HG03139 (cell line): Measurements from ENCODE around the gene TUG1.

Source experiments
- ATAC-seq: cut with Tn5 transposase; IDR thresholded peaks from one replicate; pipeline ENCODE4 v1.9.1; 2021; ENCODE audit not compliant: unreplicated experiment

Gene TUG1

DNA sequence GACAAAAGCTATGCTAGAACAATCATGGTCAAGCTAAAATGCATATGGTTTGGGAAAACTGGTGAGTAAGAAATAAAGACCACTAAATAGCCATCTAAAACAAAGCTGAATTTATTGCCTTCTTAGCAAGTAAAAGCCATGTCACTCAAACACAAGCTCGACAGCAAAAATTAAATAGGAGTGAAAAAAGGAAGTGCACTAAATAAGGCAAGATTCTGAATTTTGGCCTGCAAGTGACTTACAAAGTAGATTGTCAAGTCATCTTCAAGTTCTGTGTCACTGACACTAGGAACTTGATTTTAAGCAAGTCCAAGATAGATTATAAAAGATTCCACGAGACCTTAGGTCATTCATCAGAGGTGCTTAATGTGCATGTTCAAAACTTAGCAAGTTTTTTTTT is 27.4 kb downstream of the TUG1 start:
- no peak for ATAC-seq

DNA sequence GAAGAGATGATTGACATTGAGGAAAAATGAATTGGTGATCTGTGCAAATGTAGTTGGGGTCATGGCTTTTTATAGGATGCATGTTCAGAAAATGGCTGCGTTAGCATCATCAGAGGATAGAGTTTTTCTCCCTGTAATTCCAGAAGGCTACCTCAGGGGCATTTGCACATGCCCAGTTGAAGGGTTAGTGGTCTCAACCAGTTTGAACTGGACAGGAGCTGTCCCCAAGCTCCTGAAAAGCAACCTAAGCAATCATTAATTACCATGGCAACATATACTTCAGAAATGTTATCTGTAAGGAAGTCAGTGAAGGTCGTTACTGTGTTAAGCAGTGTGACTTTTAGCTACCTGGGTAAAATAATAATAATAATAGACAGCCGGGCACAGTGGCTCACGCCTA is 29.3 kb downstream of the TUG1 start:
- no peak for ATAC-seq

DNA sequence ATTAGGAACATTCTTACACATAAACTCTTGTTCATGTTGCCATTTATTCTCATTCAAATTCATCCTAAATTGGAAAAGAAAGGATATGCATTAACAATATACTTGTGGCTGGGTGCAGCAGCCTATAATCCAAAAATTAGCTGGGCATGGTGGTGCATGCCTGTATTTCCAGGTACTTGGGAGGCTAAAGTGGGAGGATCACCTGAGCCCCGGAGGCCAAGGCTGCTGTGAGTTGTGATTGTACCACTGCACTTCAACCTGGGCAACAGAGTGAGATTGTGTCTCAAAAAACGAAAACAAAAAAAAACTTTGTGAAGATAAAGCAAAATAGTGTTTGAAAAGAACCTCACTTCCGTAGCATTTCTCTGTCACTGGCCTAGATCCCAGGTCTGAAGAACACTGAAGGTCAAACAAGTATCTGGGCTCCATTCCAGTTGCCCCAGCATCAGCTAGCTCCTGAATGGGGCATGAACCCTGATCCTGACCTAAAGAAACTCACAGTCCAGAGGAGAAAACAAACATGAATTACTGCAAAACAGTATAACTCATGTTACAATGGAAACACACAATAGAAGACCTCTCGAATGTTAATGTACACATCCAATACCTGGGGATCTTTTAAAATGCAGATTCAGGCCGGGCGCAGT is 32.2 kb downstream of the TUG1 start:
- ATAC-seq: no peak

DNA sequence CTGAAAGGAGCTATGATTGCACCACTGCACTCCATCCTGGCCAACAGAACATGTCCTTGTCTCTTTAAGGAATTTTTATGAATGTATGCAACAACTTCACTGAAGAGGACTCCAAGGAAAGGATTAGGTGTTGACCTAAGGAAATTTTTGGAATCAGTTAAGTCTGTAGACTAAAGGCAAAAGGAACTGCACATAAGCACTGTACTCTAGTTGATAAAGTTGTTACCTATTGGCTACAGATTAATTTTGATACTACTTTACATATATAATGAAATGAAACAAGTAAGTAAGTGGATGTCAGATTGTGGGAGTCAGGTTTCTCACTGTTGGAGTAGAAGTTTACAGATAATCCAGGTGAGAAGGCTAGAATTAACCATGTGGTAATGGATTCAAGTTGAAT is 36.5 kb downstream of the TUG1 start:
- ATAC-seq: no peak

DNA sequence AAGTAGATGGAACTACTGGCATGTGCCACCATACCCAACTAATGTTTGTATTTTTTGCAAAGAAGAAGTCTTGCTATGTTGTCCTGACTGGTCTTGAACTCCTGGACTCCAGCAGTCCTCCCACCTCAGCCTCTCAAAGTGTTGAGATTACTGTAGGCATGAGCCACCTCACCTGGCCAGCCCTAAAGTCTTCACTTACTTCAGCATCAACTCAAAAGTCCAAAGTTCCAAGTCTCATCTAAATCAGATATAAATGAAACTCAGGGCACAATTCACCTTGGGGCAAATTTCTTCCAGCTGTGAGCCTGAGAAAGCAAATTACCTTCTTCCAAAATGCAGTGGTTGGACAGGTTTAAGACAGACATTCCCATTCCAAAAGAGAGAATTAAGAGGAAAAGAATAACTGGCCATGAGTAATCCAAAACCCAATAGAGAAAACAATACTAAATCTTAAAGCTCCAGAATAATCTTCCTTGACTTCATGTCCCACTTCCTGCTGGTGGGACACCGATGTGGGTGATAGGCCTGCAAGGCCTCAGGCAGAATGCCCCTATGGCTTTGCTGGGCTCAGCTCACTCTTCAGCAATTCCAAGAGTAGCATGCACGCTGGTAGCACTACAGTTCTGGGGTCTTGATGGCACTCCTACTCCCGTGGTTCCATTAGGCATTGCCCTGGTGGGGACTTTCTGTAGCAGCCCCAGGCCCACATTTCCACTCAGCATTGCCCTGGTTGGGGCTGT is 50.3 kb downstream of the TUG1 start:
- ATAC-seq: no peak

DNA sequence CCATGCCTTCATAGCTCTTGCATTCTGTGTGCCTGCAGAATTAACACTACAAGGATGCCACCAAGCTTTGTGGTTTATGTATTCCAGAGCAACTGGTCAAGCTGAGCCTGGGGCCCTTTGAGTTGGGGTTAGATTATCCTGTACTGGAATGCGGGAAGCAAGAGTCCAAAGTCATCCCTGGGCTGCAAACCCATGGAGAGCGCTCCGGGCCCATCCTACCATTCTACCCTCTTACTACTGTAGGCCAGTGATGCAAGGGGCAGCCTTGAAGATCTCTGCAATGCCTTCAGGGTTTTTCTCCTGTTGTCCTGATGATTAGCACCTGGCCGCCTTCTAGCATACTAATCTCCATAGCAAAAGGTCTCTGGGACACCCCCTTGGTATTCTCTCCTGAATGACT is 51.3 kb downstream of the TUG1 start:
- no peak for ATAC-seq

DNA sequence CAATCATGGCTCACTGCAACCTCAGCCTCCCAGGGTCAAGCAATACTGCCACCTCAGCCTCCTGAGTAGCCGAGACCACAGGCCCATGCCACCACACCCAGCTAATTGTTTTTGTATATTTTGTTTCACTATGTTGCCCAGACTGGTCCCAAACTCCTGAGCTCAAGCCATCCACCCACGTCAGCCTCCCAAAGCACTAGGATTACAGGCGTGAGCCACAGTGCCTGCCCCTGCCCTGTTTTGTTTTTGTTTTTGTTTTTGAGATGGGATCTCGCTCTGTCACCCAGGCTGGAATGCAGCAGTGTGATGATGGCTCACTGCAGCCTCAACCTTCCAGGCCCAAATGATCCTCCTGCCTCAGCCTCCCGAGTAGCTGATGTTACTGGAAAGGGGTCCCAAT is 53.5 kb downstream of the TUG1 start:
- no peak for ATAC-seq
